K562 (cell line): ENCODE results near the gene RAD54L.

Experiments
- CREB1 ChIP-seq, 2 experiments: sonication (generic) in 1 of 2; formaldehyde crosslinking in 1 of 2; IDR thresholded peaks; 2 replicates each; pipeline versions ENCODE4 v1.6.1 to v1.8.0; 2012 to 2022; ENCODE audit warnings: inconsistent platforms in 1 of 2, mild to moderate bottlenecking in 1 of 2, missing genetic modification reagents in 1 of 2, moderate library complexity in 1 of 2
- CTCF ChIP-seq, 3 experiments: IDR thresholded peaks in 2 of 3; conservative IDR thresholded peaks in 1 of 3; 2 replicates each; pipeline ENCODE4 v1.5.1; 2011 to 2012; ENCODE audit warnings: low read length in 3 of 3, mild to moderate bottlenecking in 3 of 3, control low read depth in 2 of 3, improper control_type of control experiment in 1 of 3, inconsistent platforms in 1 of 3, low read depth in 1 of 3, mixed read lengths in 1 of 3, moderate library complexity in 1 of 3; ENCODE audit not compliant: insufficient read depth in 2 of 3
- ELK1 ChIP-seq: sonication (generic); formaldehyde crosslinking; IDR thresholded peaks from 2 replicates; pipeline ENCODE4 v1.8.1; 2022; ENCODE audit warnings: missing genetic modification reagents
- FOXM1 ChIP-seq, 2 experiments: fragments of 450-650 bp in 1 of 2; sonication (generic) in 1 of 2; formaldehyde crosslinking in 1 of 2; IDR thresholded peaks; 2 replicates each; pipeline versions ENCODE4 v1.6.1 to v1.9.0; 2017 to 2022; ENCODE audit warnings: low read depth in 2 of 2, mild to moderate bottlenecking in 2 of 2, missing genetic modification reagents in 1 of 2, moderate library complexity in 1 of 2
- MTA3 ChIP-seq: fragments of 450-650 bp; formaldehyde crosslinking; IDR thresholded peaks from 2 replicates; pipeline ENCODE4 v1.6.1; 2017; ENCODE audit warnings: mild to moderate bottlenecking, borderline replicate concordance
- RAD21 ChIP-seq, 2 experiments: fragments of 250-450 bp in 1 of 2; fragments of 450-650 bp in 1 of 2; sonication (Bioruptor Pico) in 1 of 2; formaldehyde crosslinking in 1 of 2; IDR thresholded peaks in 1 of 2; conservative IDR thresholded peaks in 1 of 2; 2 replicates each; pipeline versions ENCODE4 v1.4.0 to v1.8.0; 2020 to 2022; ENCODE audit warnings: mild to moderate bottlenecking in 2 of 2, moderate library complexity in 1 of 2
- ZBTB2 ChIP-seq: fragments of 450-650 bp; IDR thresholded peaks from 2 replicates; pipeline ENCODE4 v1.6.1; 2016; ENCODE audit warnings: antibody characterized with exemption

- TF ChIP-seq ELK1: no peak
- no peak for TF ChIP-seq RAD21 (CRISPR knock-in tag; conservative IDR thresholded peaks at IDR 0.05 in 1 of 2, IDR thresholded peaks at IDR 0.05 in 1 of 2)
- no peak for TF ChIP-seq CREB1 (IDR thresholded peaks at IDR 0.05)
- TF ChIP-seq CREB1 (CRISPR knock-in tag; IDR thresholded peaks at IDR 0.05): no peak
- TF ChIP-seq CTCF (IDR thresholded peaks at IDR 0.05 in 2 of 3, conservative IDR thresholded peaks at IDR 0.05 in 1 of 3; ENCODE audit: insufficient read depth in 2 of 3, low read depth in 1 of 3, low read length in 3 of 3): no peak
- TF ChIP-seq FOXM1 (IDR thresholded peaks at IDR 0.05; ENCODE audit: low read depth): no peak
- no peak for TF ChIP-seq FOXM1 (CRISPR knock-in tag; IDR thresholded peaks at IDR 0.05; ENCODE audit: low read depth)
- TF ChIP-seq MTA3: no peak
- TF ChIP-seq ZBTB2: no peak
These were observed 68.3 kb downstream of the RAD54L start for GRCh38 chr1:46315669-46316403.
